GM23338 (cell line): Measurements from ENCODE around the gene POSTN. TPM values are rescaled to one million over a fixed set of nuclear protein-coding genes. Genes with fewer than 3 reads are reported as not detected.

Source experiments
- ATAC-seq: fragments of 200-7000 bp; cut with Tn5 transposase; 3 replicates; pipeline ENCODE4 v1.9.1; 2020
- DNase-seq: peaks from one replicate; pipeline ENCODE4 v3.0.0-alpha.2; 2015; ENCODE audit warnings: low spot score
- H2AFZ ChIP-seq: fragments of 200-600 bp; sonication (generic); 2 replicates; pipeline ENCODE4 v1.8.0; 2016; ENCODE audit warnings: antibody characterized with exemption, mild to moderate bottlenecking, moderate library complexity
- H3F3A ChIP-seq: fragments of 200-600 bp; sonication (generic); replicated peaks from 2 replicates; pipeline ENCODE4 v1.8.0; 2017; ENCODE audit warnings: antibody characterized with exemption, mixed run types, low read depth
- H3K27ac ChIP-seq: fragments of 200-600 bp; sonication (generic); 2 replicates; pipeline ENCODE4 v1.6.1; 2016; ENCODE audit warnings: low read depth
- H3K27me3 ChIP-seq: fragments of 200-600 bp; sonication (generic); 2 replicates; pipeline ENCODE4 v1.8.0; 2016; ENCODE audit warnings: mild to moderate bottlenecking, mixed run types, moderate library complexity; ENCODE audit not compliant: insufficient read depth
- H3K36me3 ChIP-seq: fragments of 200-600 bp; sonication (generic); 2 replicates; pipeline ENCODE4 v1.8.0; 2016; ENCODE audit warnings: mild to moderate bottlenecking; ENCODE audit not compliant: insufficient read depth
- H3K4me1 ChIP-seq: fragments of 200-600 bp; sonication (generic); 2 replicates; pipeline ENCODE4 v1.8.0; 2016; ENCODE audit warnings: mild to moderate bottlenecking, moderate library complexity; ENCODE audit not compliant: insufficient read depth
- H3K4me2 ChIP-seq: fragments of 200-600 bp; sonication (generic); 2 replicates; pipeline ENCODE4 v1.7.1; 2017; ENCODE audit warnings: mixed run types
- H3K4me3 ChIP-seq: fragments of 200-600 bp; sonication (generic); 2 replicates; pipeline ENCODE4 v1.6.1; 2016; ENCODE audit warnings: mixed run types
- H3K79me2 ChIP-seq: fragments of 200-600 bp; sonication (generic); replicated peaks from 2 replicates; pipeline ENCODE4 v1.8.0; 2017; ENCODE audit warnings: mild to moderate bottlenecking; ENCODE audit not compliant: insufficient read depth
- H3K9me2 ChIP-seq: fragments of 200-600 bp; sonication (generic); 2 replicates; pipeline ENCODE4 v1.8.0; 2017; ENCODE audit not compliant: insufficient read depth
- H4K20me1 ChIP-seq: fragments of 200-600 bp; sonication (generic); replicated peaks from 2 replicates; pipeline ENCODE4 v1.8.0; 2017; ENCODE audit warnings: mild to moderate bottlenecking; ENCODE audit not compliant: insufficient read depth
- H3K27ac Mint-ChIP-seq: 2 replicates; pipeline ENCODE4 v1.8.0; 2020; ENCODE audit warnings: inconsistent platforms, mild to moderate bottlenecking, moderate library complexity, mixed read lengths
- H3K27me3 Mint-ChIP-seq: 3 replicates; pipeline ENCODE4 v1.8.0; 2022; ENCODE audit warnings: low read depth, mild to moderate bottlenecking, moderate library complexity, mixed read lengths, inconsistent platforms; ENCODE audit not compliant: insufficient read depth, poor library complexity
- H3K36me3 Mint-ChIP-seq: 3 replicates; pipeline ENCODE4 v1.8.0; 2021; ENCODE audit warnings: low read depth, mild to moderate bottlenecking, inconsistent platforms, moderate library complexity, mixed read lengths
- H3K4me1 Mint-ChIP-seq: 3 replicates; pipeline ENCODE4 v1.8.0; 2020; ENCODE audit warnings: mild to moderate bottlenecking, inconsistent platforms, mixed read lengths
- H3K4me3 Mint-ChIP-seq: 3 replicates; pipeline ENCODE4 v1.8.0; 2021; ENCODE audit warnings: moderate library complexity, mild to moderate bottlenecking, inconsistent platforms, mixed read lengths
- H3K9me3 Mint-ChIP-seq: 3 replicates; pipeline ENCODE4 v1.8.0; 2020; ENCODE audit warnings: moderate library complexity, mild to moderate bottlenecking, inconsistent platforms, mixed read lengths
- CREB1 ChIP-seq: fragments of 250-450 bp; sonication (Bioruptor Pico); IDR thresholded peaks from 2 replicates; pipeline ENCODE4 v1.5.0; 2020; ENCODE audit warnings: low read depth, mild to moderate bottlenecking, moderate library complexity
- EZH2 ChIP-seq: fragments of 200-600 bp; sonication (generic); IDR thresholded peaks from one replicate; pipeline ENCODE4 v1.8.0; 2017; ENCODE audit warnings: antibody characterized with exemption, mild to moderate bottlenecking, low read depth; ENCODE audit not compliant: unreplicated experiment
- JUNB ChIP-seq: IDR thresholded peaks from one replicate; pipeline ENCODE4 v1.6.1; 2016; ENCODE audit warnings: antibody characterized with exemption; ENCODE audit not compliant: unreplicated experiment
- POLR2AphosphoS5 ChIP-seq: IDR thresholded peaks from 2 replicates; pipeline ENCODE4 v1.6.1; 2016; ENCODE audit warnings: antibody characterized with exemption, low read depth
- ZNF331 ChIP-seq: fragments of 250-450 bp; sonication (Bioruptor Pico); IDR thresholded peaks from 2 replicates; pipeline ENCODE4 v1.5.0; 2020; ENCODE audit warnings: low read depth, mild to moderate bottlenecking, moderate library complexity
- polyA plus RNA-seq: library from polyadenylated mRNA; unstranded; fragments of >200 nt; fragmentation: Nextera tagmentation; extraction: Ambion mirVana; gene quantifications from 2 replicates; pipeline ENCODE4 v1.2.1, GENCODE V29; 2016
- total RNA-seq: library from RNA; depleted of rRNA; stranded (reverse); fragments of >200 nt; shearing (Covaris generic); gene quantifications from 2 replicates; pipeline ENCODE4 v1.2.3, GENCODE V29; 2014
- TF ChIP-seq, protein P1 (sequence below), 2 experiments: fragments of 200-600 bp in 1 of 2; sonication (generic) in 1 of 2; conservative IDR thresholded peaks; 2 replicates each; pipeline versions ENCODE4 v1.5.1 to v1.6.1; 2016 to 2017; ENCODE audit warnings: antibody characterized with exemption in 2 of 2, low read depth in 2 of 2, mild to moderate bottlenecking in 2 of 2, moderate library complexity in 1 of 2
- TF ChIP-seq, protein P2 (sequence below): fragments of 250-450 bp; sonication (Bioruptor Pico); IDR thresholded peaks from 2 replicates; pipeline ENCODE4 v1.5.0; 2020; ENCODE audit warnings: mild to moderate bottlenecking, moderate library complexity
- TF ChIP-seq, protein P3 (sequence below): IDR thresholded peaks from one replicate; pipeline ENCODE4 v1.6.1; 2018; ENCODE audit warnings: antibody characterized with exemption; ENCODE audit not compliant: unreplicated experiment
- TF ChIP-seq, protein P4 (sequence below): IDR thresholded peaks from 2 replicates; pipeline ENCODE4 v1.6.1; 2016; ENCODE audit warnings: antibody characterized with exemption

Gene POSTN
- total and polyA plus RNA-seq, 2 experiments from 2014 or later = 0.21 to 0.31 TPM

DNA sequence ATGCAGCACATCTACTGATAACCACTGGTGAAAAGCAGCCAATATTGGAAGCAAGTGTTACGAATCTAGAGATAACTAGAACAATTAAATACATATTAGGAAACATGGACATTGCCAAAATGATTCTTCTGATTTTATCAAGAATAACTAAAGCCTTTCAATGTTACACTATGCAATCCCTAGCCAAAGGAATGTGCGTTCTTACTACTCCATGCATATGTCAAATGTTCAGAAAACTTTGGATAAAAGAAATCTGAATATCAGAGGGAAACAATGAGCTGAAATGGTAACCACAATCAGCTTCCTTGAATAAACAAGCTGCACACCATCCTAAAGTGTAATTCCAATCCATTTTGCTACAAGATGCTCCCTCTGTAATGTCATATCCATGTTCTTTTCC lies 951 bp upstream of the POSTN start (continued):
- TF ChIP-seq, protein P1, sequence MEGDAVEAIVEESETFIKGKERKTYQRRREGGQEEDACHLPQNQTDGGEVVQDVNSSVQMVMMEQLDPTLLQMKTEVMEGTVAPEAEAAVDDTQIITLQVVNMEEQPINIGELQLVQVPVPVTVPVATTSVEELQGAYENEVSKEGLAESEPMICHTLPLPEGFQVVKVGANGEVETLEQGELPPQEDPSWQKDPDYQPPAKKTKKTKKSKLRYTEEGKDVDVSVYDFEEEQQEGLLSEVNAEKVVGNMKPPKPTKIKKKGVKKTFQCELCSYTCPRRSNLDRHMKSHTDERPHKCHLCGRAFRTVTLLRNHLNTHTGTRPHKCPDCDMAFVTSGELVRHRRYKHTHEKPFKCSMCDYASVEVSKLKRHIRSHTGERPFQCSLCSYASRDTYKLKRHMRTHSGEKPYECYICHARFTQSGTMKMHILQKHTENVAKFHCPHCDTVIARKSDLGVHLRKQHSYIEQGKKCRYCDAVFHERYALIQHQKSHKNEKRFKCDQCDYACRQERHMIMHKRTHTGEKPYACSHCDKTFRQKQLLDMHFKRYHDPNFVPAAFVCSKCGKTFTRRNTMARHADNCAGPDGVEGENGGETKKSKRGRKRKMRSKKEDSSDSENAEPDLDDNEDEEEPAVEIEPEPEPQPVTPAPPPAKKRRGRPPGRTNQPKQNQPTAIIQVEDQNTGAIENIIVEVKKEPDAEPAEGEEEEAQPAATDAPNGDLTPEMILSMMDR (conservative IDR thresholded peaks at IDR 0.05; ENCODE audit: low read depth in 2 of 2) = no peak
- TF ChIP-seq POLR2AphosphoS5 = no peak

DNA sequence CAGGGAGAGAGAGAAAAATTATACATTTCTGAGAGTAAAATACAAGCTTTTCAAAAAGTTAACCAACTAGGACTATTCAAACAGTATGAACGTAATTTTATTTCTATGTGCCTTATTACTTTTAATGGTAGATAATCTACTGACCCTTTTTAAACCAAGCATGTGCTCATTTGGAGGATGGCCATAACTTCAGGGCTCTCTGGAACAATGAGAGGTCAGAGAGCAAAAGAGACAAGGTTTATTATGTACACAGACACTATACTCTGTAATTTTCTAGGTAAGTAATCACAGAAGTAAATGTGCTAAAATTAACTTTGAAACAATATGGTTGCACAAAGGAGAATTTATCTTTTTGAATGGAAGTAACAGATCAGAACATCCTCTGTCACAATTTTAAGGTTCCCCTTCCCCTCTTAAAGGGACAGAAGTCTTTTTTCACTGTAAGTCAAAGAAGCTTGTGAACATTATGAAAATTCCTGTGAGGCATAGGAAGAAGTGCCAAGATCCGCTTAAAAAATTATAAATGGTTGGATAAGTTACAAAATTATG lies 1.0 kb downstream of the POSTN start:
- no peak for DNase-seq
- H3K27me3 ChIP-seq = no peaks in the 10 kb centered on the region
- no peaks in the 10 kb centered on the region for H3K79me2 ChIP-seq
- H3K36me3 ChIP-seq = no peaks in the 10 kb centered on the region
- H3K4me1 ChIP-seq = peaks cover 37% of the 10 kb centered on the region
- H3K4me3 Mint-ChIP-seq = no peak overlapping the region
- no peak overlapping the region for H3K4me2 ChIP-seq
- no peak overlapping the region for H3K27ac ChIP-seq
- no peaks in the 10 kb centered on the region for H4K20me1 ChIP-seq
- no peaks in the 10 kb centered on the region for H3K27me3 Mint-ChIP-seq
- H3F3A ChIP-seq = no peaks in the 10 kb centered on the region
- H3K9me2 ChIP-seq = 0 out of 2 replicates have a peak, but pooled peaks cover under 1% of the 10 kb centered on the region
- H3K36me3 Mint-ChIP-seq = no peaks in the 10 kb centered on the region
- H3K9me3 Mint-ChIP-seq = no peaks in the 10 kb centered on the region
- no peak overlapping the region; the same call in 1 of the 2 replicates for H2AFZ ChIP-seq
- no peak for ATAC-seq
- no peak overlapping the region for H3K4me3 ChIP-seq
- no peak overlapping the region for H3K27ac Mint-ChIP-seq
- peaks cover 46% of the 10 kb centered on the region for H3K4me1 Mint-ChIP-seq
- TF ChIP-seq CREB1 (CRISPR knock-in tag) (no peak), ZNF331 (CRISPR knock-in tag) (no peak), JUNB (no peak), EZH2 (no peak), POLR2AphosphoS5 (no peak)
- TF ChIP-seq, protein P2, sequence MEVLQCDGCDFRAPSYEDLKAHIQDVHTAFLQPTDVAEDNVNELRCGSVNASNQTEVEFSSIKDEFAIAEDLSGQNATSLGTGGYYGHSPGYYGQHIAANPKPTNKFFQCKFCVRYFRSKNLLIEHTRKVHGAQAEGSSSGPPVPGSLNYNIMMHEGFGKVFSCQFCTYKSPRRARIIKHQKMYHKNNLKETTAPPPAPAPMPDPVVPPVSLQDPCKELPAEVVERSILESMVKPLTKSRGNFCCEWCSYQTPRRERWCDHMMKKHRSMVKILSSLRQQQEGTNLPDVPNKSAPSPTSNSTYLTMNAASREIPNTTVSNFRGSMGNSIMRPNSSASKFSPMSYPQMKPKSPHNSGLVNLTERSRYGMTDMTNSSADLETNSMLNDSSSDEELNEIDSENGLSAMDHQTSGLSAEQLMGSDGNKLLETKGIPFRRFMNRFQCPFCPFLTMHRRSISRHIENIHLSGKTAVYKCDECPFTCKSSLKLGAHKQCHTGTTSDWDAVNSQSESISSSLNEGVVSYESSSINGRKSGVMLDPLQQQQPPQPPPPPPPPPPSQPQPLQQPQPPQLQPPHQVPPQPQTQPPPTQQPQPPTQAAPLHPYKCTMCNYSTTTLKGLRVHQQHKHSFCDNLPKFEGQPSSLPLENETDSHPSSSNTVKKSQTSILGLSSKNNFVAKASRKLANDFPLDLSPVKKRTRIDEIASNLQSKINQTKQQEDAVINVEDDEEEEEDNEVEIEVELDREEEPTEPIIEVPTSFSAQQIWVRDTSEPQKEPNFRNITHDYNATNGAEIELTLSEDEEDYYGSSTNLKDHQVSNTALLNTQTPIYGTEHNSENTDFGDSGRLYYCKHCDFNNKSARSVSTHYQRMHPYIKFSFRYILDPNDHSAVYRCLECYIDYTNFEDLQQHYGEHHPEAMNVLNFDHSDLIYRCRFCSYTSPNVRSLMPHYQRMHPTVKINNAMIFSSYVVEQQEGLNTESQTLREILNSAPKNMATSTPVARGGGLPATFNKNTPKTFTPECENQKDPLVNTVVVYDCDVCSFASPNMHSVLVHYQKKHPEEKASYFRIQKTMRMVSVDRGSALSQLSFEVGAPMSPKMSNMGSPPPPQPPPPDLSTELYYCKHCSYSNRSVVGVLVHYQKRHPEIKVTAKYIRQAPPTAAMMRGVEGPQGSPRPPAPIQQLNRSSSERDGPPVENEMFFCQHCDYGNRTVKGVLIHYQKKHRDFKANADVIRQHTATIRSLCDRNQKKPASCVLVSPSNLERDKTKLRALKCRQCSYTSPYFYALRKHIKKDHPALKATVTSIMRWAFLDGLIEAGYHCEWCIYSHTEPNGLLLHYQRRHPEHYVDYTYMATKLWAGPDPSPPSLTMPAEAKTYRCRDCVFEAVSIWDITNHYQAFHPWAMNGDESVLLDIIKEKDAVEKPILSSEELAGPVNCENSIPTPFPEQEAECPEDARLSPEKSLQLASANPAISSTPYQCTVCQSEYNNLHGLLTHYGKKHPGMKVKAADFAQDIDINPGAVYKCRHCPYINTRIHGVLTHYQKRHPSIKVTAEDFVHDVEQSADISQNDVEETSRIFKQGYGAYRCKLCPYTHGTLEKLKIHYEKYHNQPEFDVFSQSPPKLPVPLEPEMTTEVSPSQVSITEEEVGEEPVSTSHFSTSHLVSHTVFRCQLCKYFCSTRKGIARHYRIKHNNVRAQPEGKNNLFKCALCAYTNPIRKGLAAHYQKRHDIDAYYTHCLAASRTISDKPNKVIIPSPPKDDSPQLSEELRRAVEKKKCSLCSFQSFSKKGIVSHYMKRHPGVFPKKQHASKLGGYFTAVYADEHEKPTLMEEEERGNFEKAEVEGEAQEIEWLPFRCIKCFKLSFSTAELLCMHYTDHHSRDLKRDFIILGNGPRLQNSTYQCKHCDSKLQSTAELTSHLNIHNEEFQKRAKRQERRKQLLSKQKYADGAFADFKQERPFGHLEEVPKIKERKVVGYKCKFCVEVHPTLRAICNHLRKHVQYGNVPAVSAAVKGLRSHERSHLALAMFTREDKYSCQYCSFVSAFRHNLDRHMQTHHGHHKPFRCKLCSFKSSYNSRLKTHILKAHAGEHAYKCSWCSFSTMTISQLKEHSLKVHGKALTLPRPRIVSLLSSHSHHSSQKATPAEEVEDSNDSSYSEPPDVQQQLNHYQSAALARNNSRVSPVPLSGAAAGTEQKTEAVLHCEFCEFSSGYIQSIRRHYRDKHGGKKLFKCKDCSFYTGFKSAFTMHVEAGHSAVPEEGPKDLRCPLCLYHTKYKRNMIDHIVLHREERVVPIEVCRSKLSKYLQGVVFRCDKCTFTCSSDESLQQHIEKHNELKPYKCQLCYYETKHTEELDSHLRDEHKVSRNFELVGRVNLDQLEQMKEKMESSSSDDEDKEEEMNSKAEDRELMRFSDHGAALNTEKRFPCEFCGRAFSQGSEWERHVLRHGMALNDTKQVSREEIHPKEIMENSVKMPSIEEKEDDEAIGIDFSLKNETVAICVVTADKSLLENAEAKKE = no peak
- TF ChIP-seq, protein P1 (conservative IDR thresholded peaks at IDR 0.05; ENCODE audit: low read depth in 2 of 2) = no peak
- TF ChIP-seq, protein P3, sequence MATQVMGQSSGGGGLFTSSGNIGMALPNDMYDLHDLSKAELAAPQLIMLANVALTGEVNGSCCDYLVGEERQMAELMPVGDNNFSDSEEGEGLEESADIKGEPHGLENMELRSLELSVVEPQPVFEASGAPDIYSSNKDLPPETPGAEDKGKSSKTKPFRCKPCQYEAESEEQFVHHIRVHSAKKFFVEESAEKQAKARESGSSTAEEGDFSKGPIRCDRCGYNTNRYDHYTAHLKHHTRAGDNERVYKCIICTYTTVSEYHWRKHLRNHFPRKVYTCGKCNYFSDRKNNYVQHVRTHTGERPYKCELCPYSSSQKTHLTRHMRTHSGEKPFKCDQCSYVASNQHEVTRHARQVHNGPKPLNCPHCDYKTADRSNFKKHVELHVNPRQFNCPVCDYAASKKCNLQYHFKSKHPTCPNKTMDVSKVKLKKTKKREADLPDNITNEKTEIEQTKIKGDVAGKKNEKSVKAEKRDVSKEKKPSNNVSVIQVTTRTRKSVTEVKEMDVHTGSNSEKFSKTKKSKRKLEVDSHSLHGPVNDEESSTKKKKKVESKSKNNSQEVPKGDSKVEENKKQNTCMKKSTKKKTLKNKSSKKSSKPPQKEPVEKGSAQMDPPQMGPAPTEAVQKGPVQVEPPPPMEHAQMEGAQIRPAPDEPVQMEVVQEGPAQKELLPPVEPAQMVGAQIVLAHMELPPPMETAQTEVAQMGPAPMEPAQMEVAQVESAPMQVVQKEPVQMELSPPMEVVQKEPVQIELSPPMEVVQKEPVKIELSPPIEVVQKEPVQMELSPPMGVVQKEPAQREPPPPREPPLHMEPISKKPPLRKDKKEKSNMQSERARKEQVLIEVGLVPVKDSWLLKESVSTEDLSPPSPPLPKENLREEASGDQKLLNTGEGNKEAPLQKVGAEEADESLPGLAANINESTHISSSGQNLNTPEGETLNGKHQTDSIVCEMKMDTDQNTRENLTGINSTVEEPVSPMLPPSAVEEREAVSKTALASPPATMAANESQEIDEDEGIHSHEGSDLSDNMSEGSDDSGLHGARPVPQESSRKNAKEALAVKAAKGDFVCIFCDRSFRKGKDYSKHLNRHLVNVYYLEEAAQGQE = no peak
- TF ChIP-seq, protein P4, sequence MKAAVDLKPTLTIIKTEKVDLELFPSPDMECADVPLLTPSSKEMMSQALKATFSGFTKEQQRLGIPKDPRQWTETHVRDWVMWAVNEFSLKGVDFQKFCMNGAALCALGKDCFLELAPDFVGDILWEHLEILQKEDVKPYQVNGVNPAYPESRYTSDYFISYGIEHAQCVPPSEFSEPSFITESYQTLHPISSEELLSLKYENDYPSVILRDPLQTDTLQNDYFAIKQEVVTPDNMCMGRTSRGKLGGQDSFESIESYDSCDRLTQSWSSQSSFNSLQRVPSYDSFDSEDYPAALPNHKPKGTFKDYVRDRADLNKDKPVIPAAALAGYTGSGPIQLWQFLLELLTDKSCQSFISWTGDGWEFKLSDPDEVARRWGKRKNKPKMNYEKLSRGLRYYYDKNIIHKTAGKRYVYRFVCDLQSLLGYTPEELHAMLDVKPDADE = no peak
